GM20431 (cell line): ENCODE measurements around the gene KCNIP3.
"Not testable (repeated sequence)": the region's sequence is repeated elsewhere in the genome, so short reads cannot be mapped to it uniquely, and the experiment has no call there.

Experiments
- in situ Hi-C: fragments of 300-500 bp; cut with MseI, MboI; formaldehyde crosslinking; loops from one replicate; pipeline ENCODE4 v1.15.0; 2020; ENCODE audit warnings: low sequenced_read_pairs; ENCODE audit not compliant: unreplicated experiment

The KCNIP3 gene

DNA sequence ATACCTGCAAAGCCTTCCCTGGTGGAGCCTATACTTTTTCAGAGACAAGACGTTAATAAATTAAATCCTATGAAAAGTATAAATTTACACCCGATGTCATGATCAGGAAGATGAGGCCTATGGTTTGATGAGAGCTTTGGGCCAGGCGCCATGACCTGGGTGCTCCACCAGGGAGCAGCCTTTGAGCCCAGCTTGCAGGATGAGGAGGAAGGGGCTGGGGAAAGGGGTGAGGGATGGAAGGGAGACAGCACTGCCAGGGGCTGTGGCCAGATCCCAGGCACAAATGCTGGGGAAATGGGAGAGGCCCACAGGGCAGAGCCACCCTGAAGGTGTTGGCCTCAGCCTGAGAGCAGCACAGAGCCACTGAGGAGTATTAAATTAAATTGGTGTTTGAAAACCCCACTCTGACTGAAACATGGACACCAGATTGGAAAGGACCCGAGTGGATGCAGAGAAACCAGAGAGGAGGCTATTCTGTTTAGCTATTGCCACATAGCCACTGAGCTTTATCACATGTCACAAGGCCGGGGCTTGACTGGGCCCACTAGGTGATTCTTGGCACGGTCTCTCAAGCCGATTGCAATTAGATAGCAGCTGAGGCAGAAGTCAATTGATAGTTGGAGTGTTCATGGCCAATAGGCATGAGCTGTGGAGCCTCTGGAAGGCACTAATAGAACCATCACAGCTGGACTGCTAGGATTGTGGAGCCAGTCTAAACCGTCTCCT, 95.7 kb downstream of the KCNIP3 start:
- in situ Hi-C loops, result no loop called here

DNA sequence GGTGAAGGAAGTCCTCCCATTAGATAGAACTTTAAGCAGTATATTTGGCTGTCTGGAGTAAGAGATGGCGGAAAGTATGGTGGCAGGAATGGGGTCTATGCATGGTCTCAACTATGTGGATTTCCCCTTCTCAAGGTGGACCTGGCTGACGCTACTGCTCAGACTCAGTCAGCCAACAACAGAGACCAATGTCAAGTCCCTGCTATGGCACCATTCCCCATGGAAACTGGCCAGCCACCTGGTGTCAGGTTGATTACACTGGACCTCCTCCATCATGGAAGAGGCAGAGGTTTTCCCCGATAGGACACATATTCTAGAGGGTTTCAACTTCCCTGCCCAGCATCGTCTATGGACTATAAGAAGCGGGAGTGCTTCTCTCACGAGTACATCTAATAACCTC, 96.8 kb downstream of the KCNIP3 start:
- in situ Hi-C loops, result no loop called here

DNA sequence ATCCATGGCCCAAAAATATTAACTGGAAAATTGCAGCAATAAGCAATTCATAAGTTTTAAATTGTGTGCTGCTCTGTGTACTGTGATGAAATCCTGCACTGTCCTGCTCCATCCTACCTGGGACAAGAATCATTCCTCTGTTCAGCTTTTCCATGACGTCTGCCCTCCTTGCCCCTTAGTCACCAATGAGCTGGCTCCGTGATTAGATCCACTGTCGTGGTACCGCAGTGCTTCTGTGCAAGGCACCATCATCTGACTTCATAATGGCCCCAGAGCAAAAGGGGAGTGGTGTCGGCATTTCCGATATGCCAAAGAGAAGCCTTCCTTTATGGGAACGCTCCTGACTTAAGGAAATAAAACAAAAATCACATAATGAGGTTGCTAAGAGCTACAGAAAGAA, 101.9 kb downstream of the KCNIP3 start:
- in situ Hi-C loops, result no loop called here

DNA sequence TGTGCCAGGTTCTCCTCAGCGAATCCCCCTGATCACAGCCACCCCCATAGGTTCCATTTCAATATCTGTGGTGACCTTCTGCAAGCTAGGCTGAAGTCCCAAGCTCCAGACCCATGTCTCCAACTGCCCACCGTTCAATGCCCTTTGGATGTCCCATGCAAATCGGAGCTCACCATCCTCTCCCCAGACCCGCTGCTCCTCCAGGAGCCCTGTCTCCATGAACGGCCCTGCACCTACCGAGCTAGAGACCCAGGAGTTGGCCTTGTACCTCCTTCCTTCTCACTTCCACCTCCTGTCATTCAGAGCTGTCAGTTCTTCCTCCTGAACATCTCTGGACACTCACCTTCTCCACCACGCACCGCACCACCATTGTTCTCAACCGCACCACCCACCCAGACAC, 104.3 kb downstream of the KCNIP3 start:
- in situ Hi-C loops, result no loop called here

DNA sequence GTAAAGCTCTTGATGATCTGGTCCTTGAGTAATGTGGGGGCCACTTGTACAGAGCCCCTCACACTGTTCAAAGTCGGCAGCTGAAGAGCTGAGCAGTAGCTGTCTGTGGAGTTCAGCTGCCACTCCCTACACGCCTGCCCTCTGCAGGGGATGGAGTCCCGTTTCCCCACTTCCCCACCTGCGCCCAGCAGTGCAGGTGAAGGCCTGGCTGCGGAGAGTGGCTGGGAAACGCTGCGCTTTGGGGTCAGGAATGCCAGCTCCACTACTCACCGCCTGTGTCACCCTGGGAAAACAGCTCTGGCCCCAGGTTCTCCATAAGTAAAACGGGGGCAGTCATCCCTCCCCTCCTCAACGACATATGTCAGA, 104.8 kb downstream of the KCNIP3 start:
- in situ Hi-C loops, result not testable (repeated sequence)

DNA sequence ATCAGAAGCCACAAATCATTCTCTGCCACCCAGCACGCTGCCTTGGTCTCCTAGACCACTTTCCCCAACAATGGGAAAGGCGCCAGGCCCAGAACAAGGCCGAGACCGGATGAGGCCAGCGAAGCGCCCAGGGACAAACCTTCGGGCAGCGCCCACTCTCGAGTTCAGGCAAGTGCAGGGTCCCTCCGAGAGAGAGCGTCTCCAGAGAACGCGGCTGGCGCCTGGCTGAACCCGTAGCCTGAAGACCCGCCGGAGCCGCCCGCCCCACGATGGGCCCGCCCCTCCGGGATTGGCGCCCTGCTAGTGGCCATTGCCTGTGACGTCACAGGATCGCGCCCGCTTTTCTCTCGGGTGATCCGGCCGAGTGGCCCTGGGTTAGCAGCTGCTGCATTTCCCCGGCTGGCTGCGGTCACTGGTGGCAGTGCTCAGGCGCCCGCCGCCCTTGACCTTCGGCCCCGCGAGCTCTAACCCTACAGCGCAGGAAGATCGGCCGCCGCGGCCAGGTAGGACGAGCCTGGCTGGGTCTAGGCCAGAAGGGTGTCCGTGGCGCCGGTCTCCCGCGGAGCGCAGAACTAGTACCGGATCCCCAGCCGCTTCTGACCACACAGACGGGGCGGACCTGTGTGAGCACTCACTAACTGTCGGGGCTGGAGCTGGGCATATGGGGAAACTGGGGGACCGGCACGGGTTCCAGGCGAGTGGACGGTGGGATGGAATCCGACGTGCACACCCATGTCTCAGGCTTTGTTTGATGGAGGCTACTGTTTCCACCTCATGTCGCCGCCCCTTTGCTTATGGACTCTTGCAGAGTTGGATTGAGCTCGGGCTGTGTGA, 105.4 kb downstream of the KCNIP3 start, which contains the start of gene FAHD2A:
Gene FAHD2A, plus strand, starts transcription at position 339 of the 834 bp plus-strand sequence. CDS start 2,851 bp downstream, outside the sequence.
- in situ Hi-C loops, result no loop called here

DNA sequence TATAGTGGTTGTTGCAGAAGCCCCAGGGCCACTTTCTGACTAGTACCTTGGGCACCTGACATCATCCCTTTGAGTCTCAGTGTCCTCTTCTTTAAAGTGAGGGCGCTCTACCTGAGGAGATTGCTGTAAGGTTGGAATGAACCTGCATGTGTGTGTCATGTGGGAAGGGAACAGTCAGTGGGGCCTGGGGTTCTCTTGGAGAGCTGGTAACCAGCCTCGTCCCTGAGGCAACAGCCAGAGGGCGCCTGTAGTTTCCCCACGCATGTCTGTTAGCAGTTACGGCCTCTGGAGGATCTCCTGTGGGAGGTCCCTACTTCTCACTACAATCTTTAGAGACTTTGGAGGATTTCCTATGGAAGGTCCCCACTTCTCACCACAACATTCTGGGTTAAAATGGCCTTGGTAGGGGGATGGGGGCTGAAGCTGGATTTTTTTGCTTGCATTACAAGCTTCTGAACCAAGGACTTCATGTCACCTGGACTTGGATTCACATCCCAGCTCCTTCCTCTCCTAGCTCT, 106.1 kb downstream of the KCNIP3 start:
- in situ Hi-C loops, result not testable (repeated sequence)

DNA sequence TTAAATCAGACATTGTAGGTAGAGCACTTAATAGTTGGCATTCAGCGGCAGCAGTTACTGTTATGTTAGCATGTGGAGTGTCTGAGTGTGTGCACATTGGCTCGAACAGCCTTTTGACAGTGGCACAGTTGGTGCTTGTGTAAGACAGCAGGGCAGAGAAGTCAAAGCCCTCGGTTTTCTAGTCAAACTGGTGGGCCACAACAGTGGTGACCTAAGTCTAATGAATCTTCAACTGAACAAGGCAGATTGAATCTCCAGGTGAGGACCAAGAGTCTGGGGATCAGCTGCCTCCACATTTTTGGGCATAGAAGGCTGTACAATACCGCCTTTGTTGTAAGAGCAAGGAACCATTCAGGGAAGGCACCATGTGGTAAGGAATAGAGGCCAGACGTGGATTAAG, 106.7 kb downstream of the KCNIP3 start:
- in situ Hi-C loops, result not testable (repeated sequence)

DNA sequence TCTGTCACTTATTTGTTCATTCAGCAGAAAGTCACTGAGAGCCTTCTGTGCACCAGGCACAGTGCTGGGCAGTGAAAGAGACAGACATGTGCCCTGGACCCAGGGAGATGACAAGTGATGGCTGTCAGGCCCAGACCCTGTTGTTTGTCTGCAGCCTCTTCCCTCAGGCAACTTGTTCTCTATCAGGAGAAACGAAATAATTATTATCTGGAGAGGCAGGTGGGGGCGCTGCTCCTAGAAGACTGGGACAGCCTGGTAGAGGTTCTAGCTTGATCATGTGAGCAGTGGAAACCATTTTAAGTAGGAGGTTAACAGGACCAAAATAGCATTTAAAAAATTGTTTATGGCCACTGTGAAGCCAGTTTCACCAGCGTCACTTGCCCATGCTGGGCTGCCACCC, 107.5 kb downstream of the KCNIP3 start:
- in situ Hi-C loops, result not testable (repeated sequence)

DNA sequence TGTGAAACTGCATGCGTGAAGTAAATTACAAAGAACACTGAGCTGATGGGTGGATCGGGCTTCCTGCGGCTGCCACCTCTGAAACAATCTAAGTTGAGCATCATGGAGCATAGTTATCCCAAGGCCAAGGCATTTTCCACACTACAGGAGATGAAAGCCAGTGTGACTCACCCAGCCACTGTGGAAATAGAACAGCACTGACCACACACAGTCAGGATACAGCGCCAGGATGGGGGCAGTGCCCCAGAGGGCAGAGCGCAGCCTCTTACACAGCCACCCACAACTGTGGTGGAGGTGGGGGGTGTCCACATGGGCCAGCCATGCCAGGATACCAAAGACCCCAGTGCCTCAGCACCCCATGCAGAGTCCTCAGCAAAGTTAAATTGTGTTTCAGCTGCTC, 114.1 kb downstream of the KCNIP3 start:
- in situ Hi-C loops, result not testable (repeated sequence)

DNA sequence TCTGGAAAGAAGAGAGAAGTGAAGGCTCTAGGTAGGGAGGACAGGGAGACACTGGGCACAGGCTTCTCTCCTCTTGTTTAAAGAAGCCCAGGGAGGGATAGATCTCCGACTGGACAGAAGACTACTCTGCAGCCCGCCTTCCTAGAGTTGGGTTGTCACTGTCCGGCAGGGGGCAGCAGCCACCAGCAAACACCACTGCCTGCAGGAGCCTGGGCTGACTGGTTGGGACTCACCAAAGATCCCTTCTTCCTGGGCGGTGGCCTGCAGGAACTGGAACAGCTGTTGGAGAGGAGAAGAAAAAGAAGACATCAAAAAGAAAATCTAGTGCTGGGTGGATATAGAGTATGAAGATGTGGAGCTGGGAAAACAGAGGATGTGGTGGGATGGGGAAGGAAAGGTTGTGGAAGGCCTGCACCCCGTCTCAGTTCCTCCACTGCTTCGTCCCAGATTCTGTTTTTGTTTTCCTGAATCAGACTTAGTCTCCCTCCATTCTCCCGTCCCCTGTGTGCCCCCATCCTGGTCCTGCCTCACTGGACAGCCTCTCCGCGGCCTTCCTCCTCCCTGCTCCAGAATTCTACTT, 117.0 kb downstream of the KCNIP3 start:
- in situ Hi-C loops, result not testable (repeated sequence)

DNA sequence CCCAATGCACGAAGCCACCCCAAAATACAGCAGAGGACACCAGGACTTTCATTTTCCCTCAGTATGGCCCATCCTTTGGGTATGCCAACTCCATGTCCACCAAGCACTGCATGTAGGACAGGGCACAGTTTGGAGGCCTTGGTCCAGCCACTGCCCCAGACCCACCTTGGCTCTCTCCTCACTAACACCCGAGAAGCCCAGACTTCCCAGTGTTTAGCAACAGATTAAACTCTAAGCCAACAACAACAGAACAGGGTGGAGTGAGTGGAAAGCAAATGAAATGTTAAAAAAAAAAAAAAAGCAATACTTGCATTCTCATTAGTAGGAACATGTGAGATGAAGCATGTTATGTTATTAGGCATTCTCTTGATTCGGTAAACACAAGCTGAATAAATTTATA, 118.0 kb downstream of the KCNIP3 start:
- in situ Hi-C loops, result not testable (repeated sequence)

DNA sequence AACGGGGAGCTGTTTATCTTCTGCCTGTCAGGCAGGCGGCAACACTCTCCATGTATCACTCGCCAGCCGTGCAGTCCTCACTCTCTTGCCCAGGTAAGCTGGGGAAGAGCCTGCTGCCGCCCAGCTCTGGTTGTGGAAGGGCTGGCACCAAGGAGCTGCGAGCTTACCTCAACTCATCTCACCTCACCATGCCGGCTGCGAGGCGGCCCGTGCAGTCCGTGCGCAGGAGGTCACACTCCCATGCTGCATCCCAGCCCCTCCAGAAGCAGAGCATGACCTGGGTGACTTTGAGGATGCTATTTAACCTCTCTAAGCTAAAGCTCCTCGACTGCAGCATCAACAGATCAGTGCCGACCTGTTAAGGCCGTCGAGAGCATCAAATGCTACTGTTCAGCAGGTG, 118.4 kb downstream of the KCNIP3 start:
- in situ Hi-C loops, result not testable (repeated sequence)

DNA sequence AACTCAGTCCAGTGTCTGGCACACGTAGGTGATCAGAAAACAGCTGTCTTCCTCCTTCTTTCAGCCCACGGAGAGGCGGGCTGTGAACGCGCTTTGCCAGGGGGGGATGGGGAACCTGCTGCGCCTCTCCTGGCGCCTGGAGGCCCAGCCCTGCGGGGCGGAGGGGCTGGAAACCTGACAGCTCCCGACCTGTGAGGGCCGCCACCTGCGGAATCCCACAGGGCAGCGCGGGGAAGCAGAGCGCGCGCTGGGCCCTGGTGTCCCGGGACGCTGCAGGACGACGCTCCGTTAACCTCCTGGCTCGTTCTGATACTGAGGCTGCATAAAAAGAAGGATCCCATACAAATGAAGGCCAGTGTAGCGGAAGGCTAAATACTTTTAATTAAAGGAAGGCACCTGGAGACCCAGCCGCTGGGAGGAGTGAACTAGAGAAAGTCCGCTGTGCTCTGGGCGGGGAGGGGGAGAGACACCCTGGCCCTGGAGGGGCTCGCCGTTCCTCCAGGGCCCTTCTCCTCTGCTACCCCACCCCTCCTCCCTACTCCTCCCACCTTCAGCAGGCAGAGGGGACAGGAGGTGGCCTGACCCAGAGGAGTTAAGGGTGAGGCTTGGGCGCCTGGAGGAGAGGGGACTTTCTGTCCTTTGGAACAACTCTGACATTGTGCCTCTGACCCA, 130.2 kb downstream of the KCNIP3 start:
- in situ Hi-C loops, result not testable (repeated sequence)

DNA sequence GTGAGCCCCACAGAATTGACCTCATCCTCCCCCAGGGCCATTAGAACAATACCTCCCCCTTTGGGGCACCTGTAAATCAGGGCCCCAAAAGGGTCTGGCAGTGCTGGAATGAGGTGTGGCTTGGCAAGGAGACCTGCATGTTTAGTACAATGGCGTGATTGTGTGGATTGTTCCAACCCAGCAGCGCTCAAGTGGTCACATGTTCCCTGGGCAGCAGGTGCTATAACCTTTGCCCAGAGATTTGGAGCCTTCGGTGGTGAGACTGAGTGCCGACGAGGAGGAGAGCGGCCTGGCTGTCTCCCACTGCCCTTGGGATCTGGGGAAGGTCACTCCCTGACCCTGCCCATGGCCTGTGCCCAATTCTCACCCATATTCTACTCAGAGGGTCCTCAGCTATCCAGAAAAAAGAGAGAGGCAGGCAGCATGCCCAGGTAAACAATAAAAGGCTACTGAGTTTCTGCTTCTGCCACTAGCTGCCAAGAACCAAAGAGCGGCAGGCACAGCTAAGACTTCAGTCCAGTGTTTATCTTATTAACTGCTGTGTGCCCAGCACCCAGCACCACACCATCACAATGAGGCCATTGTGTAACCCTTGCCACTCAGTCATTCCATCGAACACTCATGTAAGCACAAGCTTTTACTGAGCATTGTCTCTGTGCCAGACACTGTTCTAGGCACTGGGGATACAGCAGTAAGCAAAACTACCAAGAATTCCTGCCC, 132.8 kb downstream of the KCNIP3 start:
- in situ Hi-C loops, result not testable (repeated sequence)

DNA sequence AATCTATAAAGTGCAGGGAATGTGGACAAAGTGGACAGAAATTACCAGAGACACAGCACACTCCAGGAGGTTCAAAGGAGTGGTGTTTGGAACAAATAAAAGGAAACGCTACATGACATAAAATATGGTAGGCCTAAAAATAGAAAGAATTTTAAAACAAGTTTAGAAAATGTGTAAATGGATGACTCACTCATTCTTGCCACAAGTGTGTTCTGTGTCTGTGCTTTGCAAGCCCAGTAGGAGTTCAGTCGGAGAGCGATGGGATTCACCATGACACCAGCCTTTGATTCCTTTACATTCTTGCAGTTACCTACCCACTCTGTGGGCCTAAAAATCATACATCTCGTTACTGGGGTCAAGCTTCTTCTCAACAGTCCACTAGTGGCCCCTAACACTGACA, 136.2 kb downstream of the KCNIP3 start:
- in situ Hi-C loops, result not testable (repeated sequence)

DNA sequence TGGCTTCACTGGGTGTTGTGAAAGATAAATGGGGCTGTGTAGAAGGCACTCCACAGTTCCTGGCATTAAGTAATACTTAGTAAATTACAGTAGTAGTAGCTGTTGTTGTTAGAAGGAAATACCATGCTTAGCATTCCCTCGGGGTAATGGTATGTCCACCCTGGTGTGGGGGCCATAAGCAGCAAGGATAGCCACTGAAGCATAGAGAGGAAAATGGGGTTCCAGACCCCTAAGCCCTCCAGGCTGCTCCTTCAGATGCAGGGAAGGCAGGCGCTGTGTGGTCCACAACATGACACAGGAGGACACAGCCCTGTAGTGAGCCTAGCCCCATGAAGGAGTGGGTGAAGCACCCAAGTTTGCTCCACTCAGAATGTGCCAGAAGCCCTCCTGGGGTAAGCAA, 136.8 kb downstream of the KCNIP3 start:
- in situ Hi-C loops, result not testable (repeated sequence)

DNA sequence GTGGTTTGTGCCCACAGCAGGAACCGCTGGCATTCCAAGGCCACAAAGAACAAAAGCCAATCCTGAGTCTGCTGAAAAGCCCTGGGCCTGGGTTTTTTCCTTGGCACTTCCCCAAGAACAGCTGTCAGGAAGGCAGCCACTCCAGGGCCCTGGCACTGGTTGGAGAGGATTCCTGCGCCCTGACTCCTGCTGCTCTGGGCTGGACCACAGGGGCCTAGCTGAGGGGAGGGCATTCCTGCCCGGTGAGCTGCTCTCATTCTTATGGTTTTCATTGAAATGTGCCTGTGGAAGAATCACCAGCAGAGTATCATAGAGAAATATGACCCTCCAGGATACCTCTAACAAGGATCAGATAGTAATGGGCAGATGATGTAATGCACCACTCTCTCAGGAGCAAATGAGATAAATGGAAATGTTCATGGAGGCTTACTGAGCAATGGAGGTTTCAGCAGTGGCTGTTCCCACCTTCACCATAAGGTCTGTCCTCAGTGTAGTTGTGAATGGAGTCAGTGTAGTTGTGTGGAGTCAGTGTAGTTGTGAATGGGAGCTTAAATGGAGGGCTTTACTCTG, 137.4 kb downstream of the KCNIP3 start:
- in situ Hi-C loops, result not testable (repeated sequence)

DNA sequence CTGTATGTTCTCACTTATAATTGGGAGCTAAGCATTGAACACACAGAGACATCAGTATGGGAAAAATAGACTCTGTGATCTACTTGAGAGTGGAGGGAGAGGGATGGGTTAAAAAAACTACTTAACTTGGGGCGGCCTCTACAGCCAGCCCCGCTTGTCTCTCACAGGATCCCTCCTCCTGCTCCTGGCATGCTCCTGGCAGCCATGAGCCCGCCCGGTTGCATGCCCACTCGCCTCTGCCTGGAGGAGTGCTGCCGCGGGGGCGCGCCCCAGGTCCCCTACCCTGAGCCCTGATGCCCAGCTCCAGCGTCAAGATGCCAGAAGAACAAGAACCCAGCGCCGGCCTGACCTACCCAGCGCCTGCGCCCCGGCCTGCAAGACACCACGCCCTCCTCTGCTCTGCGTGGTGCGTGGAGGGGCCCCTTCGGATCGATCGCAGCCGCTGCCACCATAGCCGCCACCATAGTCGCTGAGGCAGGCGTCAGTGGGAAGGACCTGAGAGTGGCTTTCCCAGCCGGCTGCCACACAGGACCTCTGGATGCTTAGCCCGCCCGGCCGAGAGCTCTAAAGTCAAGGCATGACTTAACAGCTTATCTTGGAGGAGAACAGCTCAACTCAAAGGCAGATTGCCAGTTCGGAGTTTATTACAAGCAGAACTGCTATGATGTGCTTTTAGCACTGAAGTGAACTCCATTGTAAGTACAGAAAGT, 138.2 kb downstream of the KCNIP3 start:
- in situ Hi-C loops, result not testable (repeated sequence)
